Activated CD4-positive, alpha-beta T cell treated with anti-CD3 and anti-CD28 coated beads, Interleukin-2, amount 50 U/mL, for 16 hours (primary cell): ENCODE measurements around the gene SAMD7.

Experiments
- DNase-seq: peaks from one replicate; pipeline ENCODE4 v3.0.0-alpha.2; 2020

The SAMD7 gene

GRCh38 chr3:169914321-169914720 lies 2.9 kb downstream of the SAMD7 start:
- DNase-seq = no peak

GRCh38 chr3:169923189-169923588 lies 11.8 kb downstream of the SAMD7 start:
- no peak for DNase-seq

- no peak for DNase-seq
These were observed 12.5 kb downstream of the SAMD7 start for GRCh38 chr3:169923831-169924230.

GRCh38 chr3:169929830-169930519 lies 18.6 kb downstream of the SAMD7 start:
- peak; percentile 10 for DNase-seq

GRCh38 chr3:169930843-169931242 lies 19.5 kb downstream of the SAMD7 start:
- DNase-seq = no peak

DNA sequence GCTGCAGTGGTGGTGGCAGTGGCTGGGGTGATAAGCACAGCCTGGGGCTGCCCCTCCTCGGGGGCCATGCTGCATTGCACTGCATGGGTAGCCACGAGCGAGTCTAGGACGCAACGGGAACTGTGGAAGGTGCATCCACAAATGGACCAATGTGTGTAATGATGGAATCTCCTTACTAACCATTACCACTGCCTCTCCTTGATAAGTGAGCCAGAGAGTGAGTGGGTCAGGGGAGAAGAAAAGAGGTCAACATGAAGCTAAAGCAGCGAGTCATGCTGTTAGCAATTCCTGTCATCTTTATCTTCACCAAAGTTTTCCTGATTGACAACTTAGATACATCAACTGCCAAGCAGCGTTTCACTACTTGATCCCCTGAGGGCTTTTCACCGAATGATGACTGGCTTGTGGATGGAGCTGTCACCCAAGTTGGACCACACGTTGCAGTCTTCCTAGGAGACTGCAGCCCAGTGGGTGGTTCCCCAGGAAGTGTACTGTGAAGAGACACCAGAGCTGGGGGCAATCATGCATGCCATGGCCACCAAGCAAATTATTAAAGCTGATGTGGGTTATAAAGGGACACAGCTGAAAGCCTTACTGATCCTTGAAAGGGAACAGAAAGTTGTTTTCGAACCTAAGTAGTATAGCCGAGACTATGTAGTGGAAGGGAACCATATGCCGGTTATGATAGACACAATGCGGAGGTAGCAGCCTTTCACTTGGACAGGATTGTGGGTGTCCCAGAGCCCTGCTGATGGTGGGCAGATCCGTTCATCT lies 20.6 kb downstream of the SAMD7 start:
- no peak for DNase-seq

DNA sequence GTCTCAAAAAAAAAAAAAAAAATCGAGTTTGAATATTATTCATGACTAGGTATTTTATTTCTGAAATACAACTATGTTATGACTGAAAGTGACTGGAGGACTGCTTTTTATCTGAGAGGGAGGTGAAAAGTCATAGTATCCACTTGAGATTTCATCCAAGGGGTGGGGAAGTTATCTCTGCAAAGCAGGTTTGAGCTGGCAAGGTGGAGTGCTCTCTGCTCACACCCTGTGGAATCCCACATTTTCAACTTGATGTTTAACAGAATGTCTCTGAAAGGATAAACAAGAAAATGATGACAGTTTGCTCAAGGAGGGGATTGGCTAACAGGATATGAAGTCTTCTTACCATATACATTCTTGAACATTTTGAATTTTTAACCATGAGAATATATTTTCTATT lies 27.9 kb downstream of the SAMD7 start:
- DNase-seq = no peak

DNA sequence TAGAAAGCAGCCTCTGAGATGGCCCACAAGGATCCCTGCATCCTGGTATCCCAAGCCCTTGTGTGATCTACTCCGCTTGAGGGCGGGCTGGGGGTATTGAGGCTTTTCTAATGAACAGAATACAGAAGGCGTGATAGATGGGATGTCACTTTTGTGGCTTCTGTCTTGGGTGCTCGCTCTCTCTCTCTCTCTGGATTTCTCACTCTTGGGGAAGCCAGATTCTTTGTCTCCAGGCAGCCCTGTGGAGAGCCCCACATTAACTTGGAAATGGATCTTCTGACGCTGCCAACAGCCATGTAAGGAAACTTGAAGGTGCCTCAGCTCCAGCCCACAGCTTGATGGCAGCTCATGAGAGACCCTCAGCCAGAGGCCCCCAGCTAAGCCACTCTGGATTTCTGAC lies 28.4 kb downstream of the SAMD7 start:
- no peak for DNase-seq

DNA sequence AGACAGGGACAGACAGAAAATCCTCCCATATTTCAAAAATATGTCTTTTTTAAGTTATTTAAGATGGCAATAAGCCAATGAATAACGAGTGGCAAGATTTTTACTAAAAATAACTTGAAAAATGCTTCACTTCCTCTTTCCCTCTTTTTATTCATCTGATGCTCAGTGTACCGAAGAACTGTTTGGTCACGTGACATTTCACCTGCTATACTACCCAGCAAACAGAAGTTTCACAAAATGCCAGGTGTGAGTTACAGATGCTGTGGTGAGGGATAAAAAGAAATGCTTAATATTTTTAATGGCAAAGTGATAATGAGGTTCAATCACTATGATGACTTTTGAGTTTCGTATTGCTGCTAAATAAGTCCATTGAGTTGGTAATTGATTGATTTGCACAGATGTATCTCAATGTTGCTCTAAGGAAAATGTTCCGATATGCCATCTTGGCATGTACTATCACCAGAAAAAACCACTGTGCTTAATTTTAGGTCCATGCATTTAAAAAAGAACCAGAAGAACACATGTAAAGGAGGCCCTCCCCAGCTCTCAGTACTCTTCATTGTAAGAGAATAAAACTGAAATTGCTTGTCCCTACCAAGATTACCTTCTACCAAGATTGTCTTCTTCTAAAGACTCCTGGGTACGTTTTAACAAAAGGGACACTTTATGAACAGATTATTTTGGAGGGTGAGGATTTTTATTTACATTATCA lies 29.3 kb downstream of the SAMD7 start:
- DNase-seq = no peak

DNA sequence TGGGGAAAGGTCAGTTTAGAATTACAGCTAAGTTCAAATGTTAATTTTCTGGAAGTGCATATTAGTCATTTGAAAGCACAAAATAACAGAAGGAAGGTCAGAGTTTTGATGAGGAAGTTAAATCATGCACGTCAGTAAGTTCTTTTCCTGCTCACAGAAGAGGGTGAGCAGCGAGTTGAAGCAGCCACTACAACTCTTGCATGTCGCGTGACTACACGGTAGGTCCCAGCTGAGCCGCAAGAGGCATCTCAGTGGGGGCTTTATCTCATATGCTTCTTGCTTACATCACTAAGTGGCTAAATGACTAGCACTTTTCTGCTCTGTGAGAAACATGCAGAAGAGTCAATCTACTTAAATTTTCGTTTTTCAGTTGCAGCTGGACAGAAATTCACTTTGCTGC lies 33.9 kb downstream of the SAMD7 start:
- peak; percentile 75 for DNase-seq

GRCh38 chr3:169946336-169946735 lies 35.0 kb downstream of the SAMD7 start:
- no peak for DNase-seq

DNA sequence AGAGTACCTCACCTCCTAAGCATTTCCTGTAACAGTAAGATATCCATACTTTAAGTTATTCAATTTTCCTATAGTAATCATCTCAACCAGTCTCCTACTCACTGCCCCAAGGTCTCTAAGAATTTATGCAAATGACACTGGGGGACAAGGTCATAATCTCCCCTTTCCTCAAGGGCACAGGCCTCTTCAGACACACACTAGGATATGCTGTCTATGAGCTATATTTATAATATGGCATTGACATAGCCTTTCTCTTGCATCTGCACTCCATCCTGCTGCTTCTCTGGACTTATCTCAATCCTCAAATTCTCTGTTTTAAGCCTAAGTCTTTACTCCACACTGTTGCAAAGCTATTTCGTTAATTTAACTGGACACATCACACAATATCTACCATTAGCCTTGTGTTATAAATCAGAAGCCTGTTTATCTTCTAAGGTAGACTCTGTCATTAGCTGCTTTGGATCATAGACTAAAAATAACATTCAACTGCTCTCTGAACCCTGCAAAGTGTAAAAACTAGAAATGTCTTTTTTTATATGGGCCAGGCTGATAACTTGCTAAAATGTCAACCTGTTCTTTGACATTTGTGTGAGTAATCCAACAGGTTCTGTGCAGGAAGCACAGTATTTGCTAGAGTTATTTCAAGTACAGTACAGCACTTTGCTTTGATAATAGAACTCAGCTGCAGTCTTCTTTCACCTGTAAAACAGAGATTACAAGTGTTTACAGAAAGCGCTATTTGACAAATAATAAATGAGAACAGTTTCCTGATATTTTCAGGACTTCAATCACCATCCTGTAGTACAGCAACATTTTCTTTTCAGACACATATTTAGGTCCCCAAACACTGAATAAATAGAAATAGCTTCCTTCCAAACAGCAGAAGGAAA lies 37.4 kb downstream of the SAMD7 start:
- no peak for DNase-seq

- no peak for DNase-seq
These were observed 40.7 kb downstream of the SAMD7 start for GRCh38 chr3:169952045-169952444.

DNA sequence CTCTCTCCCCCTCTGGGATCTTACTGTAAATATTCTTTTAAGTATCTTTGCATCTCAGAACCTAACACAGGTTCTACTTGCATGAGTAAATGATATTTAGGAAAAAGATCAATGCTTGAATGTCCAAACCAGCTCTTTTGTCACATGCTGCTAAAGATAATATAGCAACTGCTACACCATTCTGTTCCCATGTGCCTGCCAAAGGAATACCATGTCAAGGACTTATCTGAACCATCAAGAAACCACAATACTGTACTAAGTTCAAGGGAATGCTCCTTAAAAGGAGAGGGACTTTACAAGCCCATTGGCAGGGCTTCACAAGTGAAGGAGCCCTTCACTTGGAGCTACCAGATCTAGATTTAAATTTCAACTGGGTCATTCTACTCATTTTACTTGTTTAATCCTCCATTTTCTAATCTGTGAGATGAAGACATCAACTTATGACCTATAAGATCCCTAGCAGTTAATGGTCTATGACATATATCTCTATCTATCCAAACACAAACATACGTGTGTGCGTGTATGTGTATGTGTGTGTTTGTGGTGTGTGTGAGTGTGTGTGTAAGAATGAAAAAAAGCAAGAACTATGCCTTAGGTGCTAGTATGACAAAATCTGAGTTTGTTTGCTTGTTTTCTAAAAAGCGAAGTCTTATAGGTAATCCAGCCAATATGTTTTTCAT lies 42.2 kb downstream of the SAMD7 start:
- no peak for DNase-seq

DNA sequence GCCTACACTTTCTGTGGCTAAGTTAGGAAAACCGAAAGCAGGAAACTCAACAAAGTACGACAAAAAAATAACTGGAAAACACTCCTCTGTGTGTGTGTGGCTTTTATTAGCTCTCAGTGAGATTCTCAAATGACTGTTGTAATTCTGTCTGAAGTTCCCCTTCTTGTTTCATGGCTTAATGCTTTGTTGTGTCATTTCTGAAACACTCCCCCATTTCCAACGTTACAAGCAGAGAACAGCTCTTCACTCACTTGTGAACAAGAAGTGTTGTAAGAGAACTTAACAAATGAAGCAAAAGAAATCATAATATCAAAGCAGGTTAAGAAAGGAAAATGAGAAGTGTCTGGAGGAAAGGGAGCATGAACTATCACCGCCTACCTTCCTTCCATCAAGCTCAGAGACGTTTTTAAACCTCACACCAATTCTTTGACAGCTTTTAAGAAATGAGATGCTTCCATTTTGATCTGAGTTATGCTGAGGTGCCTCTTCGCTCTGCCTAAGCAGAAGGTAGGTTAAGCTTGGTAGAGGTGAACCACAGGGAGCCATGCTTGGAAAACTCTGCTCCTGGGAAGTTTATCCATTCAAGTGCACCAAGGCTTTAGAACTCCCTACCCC lies 42.9 kb downstream of the SAMD7 start:
- no peak for DNase-seq

- DNase-seq = no peak
These were observed 44.0 kb downstream of the SAMD7 start for GRCh38 chr3:169955406-169955805.

DNA sequence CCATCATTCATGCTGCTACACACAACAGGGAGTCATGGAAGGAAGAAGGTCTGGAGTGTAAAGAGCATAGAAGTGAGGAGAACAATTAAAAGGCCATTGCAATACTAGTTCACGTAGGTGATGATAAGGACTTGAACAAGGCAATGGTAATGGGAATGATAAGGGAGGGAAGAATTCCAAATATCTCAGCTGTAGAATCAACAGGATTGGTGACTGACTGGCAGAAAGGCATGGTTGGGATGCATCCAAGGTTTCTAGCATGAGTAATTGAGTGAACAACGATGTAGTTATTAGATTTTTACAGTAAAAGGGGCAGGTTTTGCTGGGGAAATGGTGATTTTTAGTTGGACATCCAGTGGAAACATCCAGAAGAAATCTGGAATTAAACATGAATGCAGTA lies 52.8 kb downstream of the SAMD7 start:
- DNase-seq = no peak

GRCh38 chr3:169965562-169966427 lies 54.4 kb downstream of the SAMD7 start:
- DNase-seq = no peak

DNA sequence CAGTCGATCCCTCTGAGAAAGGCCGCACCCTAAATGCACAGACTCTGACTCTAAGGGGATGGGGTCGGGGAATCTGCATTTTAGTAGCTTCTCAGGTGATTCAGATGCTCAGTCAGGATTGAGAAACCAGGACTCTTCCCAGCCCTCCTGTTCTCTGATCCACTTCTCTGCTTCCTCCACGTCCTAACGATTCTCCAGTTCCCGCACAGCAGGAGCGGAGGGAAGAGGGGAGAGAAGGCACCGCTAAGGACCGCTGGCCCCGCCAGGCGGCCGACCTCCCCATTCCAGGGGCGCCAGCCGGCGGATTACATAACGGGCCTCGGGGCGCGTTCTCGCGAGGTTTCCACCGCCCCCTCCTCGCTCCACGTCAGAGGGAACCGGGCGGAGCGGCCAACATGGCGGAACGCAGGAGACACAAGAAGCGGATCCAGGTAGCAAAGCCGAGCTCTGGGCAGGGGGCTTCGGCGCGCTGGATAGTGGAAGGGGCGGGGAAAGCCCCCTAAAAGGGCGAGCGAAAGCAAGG lies 55.1 kb downstream of the SAMD7 start, which contains the start of gene SEC62:
TSS of gene SEC62 (plus strand) at position 380 of the 523 bp plus-strand sequence. CDS start at position 396, 16 bp downstream.
- peak; percentile 94 for DNase-seq
